ENCODE measurements around the gene COL4A2.

The COL4A2 gene

DNA sequence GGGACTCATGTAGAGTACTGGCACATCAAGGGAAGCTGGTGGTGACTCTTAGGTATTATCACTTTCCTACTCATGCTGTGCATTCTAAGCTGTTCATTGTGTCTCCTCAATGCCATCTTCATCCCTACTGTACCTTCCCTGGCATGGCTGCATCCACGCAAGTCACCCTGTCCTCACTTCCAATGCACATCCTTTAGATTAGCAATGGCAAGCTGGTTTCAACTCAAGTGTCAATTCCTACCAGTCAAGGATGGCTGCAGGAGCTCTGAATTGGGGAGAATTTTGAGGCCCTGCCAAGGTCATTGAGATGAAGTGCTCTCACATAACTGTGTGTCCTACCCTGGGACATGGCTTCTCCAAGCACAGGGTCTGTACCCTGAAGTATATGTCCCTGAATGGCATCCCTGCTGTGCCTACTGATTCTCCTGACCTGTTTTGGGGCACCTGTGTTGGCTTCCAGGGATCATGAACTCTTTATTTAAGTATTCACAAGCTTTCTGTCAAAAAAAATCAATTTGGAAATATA lies 24.7 kb upstream of the COL4A2 start:
- DNase-seq (ENCODE audit: low read depth): no peak
- TF ChIP-seq, protein P1, sequence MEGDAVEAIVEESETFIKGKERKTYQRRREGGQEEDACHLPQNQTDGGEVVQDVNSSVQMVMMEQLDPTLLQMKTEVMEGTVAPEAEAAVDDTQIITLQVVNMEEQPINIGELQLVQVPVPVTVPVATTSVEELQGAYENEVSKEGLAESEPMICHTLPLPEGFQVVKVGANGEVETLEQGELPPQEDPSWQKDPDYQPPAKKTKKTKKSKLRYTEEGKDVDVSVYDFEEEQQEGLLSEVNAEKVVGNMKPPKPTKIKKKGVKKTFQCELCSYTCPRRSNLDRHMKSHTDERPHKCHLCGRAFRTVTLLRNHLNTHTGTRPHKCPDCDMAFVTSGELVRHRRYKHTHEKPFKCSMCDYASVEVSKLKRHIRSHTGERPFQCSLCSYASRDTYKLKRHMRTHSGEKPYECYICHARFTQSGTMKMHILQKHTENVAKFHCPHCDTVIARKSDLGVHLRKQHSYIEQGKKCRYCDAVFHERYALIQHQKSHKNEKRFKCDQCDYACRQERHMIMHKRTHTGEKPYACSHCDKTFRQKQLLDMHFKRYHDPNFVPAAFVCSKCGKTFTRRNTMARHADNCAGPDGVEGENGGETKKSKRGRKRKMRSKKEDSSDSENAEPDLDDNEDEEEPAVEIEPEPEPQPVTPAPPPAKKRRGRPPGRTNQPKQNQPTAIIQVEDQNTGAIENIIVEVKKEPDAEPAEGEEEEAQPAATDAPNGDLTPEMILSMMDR (IDR thresholded peaks at IDR 0.05; ENCODE audit: control insufficient read depth, insufficient read depth, low read depth, low read length, missing control alignments): no peak

DNA sequence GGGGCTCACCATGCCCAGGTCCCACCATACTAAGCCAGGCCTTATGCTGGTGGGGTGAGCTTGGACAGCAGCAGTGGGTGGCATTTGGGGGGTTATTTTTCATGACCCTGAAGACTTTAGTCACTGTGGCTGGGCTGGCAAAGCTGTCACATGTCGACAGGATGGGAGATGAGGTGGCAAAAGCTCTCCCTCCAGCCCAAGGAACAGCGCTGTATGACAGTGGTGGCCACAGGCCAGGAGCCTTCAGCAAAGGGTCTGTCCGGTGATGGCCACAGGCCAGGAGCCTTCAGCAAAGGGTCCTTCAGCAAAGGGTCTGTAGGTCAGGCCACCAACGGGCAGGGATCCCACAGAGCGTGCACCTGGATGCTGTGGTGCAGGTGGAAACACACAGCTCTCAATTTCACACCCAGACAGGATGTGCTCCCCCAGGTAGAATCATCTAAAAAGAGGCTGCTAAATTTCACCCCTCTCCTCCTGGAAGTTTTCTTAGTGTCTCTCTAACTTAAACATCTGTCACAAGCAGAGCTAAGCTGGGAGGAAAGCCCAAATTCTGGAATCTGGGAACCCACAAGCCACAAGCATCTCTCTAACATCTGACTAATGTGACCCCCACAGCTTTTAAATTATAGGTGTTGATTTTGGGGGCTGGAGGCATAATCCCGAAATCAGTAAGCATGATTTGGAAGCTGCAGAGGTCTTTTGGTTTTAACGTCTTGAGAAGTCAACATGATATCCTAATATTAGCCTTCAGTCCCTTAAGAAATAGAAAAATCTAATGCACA lies 23.2 kb upstream of the COL4A2 start:
- H3K4me3 ChIP-seq (ENCODE audit: control insufficient read depth, low read depth, low read length): no peak overlapping the region
- DNase-seq (ENCODE audit: low read depth): no peak
- TF ChIP-seq, protein P1 (IDR thresholded peaks at IDR 0.05; ENCODE audit: control insufficient read depth, insufficient read depth, low read depth, low read length, missing control alignments): no peak

More for the DNA sequence above, 24.7 kb upstream of the COL4A2 start:
- no peak overlapping the region for H3K4me3 ChIP-seq (ENCODE audit: control insufficient read depth, low read depth, low read length)

DNA sequence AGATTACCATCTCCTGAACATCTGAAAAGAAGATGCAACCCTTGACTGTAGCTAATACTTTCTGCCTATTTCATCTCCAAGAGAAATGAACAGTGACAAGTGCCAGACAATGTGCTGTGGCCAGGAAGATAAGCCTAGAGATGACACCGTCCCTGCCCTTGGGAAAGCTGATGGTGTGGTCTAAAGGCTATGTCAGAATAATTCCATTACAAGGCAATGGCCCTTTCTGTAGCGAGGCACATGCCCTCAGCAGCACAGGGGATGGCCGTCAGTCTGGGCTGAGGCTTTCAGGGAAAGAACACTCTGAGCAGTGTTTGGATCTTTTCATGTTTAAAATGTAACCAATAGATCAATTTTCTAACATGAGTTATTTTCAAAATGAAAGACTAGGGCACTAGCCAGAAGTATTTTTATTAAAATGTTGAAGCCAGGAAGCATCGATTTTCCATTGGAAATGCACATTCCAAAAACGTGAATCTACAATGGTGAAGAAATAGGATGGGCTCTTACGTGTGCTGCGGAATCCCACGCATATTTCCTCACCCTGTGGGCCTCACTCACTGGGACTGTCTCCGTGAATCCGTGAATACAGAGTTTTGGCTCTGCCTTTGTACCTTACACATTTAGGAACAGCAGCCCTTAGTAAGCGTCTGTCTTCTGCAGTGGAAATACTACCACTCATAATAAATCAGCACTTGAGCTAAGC lies 22.2 kb upstream of the COL4A2 start:
- no peak overlapping the region for H3K4me3 ChIP-seq (ENCODE audit: control insufficient read depth, low read depth, low read length)
- DNase-seq (ENCODE audit: low read depth): no peak
- TF ChIP-seq, protein P1 (IDR thresholded peaks at IDR 0.05; ENCODE audit: control insufficient read depth, insufficient read depth, low read depth, low read length, missing control alignments): no peak

DNA sequence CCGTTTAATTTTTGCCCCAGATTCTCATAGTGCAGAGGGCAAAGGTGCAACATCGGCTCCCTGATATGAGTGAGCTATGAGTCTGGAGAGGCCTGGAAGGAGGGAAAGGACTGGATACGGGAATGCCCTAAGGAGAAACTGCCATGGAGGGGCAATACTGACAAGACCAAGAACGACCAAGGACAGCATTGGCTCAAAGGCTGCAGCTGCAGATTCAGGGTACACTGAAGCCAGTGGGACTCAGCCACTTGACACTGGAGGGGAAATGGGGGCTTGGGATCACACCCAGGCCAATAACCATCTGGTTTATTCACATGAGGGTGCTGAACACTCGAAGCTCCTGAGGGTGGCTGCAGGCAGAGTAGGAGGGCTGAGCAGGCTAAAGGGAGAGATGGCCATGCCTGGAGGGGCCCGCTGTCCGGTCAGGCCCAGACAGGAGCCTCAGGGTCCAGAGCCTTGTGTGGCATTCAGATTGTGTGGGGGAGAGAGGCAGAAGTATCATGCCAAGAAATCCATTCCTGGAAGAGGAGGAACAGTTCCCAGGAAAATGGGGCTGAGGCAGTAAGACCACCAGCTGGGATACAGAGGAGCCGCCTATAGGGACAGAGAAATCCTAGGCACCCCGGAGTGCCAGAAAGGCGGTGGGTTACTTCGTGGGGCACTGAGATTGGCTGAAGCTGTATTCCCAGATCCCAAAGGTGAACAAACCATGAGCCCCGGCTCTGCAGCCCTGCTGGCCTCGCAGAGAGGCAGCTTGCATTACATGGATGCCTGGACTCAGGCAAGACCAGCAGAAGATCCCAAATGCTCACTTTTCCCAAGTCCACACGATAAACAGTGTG lies 20.9 kb upstream of the COL4A2 start:
- no peak overlapping the region for H3K4me3 ChIP-seq (ENCODE audit: control insufficient read depth, low read depth, low read length)
- TF ChIP-seq, protein P1 (IDR thresholded peaks at IDR 0.05; ENCODE audit: control insufficient read depth, insufficient read depth, low read depth, low read length, missing control alignments): no peak
- DNase-seq (ENCODE audit: low read depth): no peak

DNA sequence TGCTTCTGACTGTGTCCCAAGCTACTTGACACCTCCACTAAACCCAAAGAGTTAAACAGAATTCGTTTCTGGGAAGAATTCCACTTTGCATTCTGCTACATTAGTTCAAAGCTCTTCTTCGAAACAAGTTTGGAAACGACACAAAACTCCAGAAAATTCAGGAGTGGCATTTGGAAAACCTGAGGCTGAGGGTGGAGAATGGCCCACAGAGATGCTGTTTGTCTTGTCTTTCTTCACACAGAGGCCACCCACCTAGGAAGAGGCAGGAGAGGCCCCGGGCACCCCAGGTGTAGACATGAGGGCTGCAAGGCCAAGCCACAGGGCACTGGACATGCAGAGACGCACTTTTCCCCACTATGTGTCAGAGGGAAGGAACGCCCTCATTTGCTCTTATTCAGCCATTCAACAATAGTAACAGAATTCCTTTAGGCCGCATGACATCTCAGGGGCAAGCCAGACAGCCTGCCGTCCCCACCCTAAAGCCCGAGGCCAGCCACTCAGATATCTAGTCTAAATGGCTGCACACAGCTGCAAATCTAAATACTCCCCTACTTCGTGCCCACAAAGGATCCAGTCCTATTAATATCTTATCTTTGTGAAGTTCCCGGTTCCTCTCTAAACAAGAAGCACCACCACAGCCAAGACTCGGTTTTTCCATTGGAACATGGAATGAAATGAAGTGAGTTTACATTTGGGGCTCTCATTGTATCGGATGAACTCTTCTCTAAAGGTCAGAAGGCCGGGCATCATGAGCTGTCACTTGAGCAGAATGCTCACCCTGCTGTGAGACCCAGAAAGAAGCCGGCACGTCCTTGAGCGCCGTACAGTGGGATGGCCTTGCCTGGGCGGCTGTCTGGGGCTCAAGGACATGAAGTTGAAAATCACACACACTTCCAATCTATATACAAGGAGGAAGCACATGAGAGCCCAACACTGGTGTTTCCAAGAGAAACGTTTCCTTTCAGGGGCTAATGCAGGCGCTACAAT lies 20.0 kb upstream of the COL4A2 start:
- DNase-seq (ENCODE audit: low read depth): no peak
- TF ChIP-seq, protein P1 (IDR thresholded peaks at IDR 0.05; ENCODE audit: control insufficient read depth, insufficient read depth, low read depth, low read length, missing control alignments): no peak
- no peak overlapping the region for H3K4me3 ChIP-seq (ENCODE audit: control insufficient read depth, low read depth, low read length)

Data from AG09309 (cell line).